ENCODE measurements around the gene OMG.

GRCh38 chr17:31251970-31252328, 45.1 kb downstream of the OMG start:
- no peak for TF ChIP-seq TEAD4 (IDR thresholded peaks at IDR 0.05; ENCODE audit: borderline replicate concordance, insufficient read depth)
- no peak for TF ChIP-seq REST (IDR thresholded peaks at IDR 0.05; ENCODE audit: low read depth, low read length)
- no peak for TF ChIP-seq RFX5 (IDR thresholded peaks at IDR 0.05; ENCODE audit: low read length)
- TF ChIP-seq CTCF (IDR thresholded peaks at IDR 0.05): no peak
- no peak for TF ChIP-seq TCF12 (IDR thresholded peaks at IDR 0.05)
- TF ChIP-seq EZH2phosphoT487 (IDR thresholded peaks at IDR 0.05; ENCODE audit: borderline replicate concordance, low read depth): no peak
- TF ChIP-seq TAF1 (IDR thresholded peaks at IDR 0.05; ENCODE audit: borderline replicate concordance, low read depth, low read length): no peak
- TF ChIP-seq RXRA (IDR thresholded peaks at IDR 0.05; ENCODE audit: borderline replicate concordance, low read depth): no peak
- TF ChIP-seq YY1 (IDR thresholded peaks at IDR 0.05; ENCODE audit: low read depth): no peak
- no peak for TF ChIP-seq POLR2AphosphoS5 (IDR thresholded peaks at IDR 0.05; ENCODE audit: low read depth, low read length)
- TF ChIP-seq MAX (IDR thresholded peaks at IDR 0.05; ENCODE audit: low read depth): no peak

All from SK-N-SH (cell line).